ENCODE measurements around the gene GLRX5.
"Not testable (repeated sequence)": the region's sequence is repeated elsewhere in the genome, so short reads cannot be mapped to it uniquely, and the experiment has no call there.

GLRX5 gene

GRCh38 chr14:95562892-95563685, 28.2 kb downstream of the GLRX5 start:
- DNase-seq = peak; percentile 41

- peak; percentile 26 for DNase-seq
Measured at GRCh38 chr14:95564060-95564459, 29.2 kb downstream of the GLRX5 start.

GRCh38 chr14:95569440-95569839, 34.6 kb downstream of the GLRX5 start:
- DNase-seq = no peak

- DNase-seq = no peak
Measured at GRCh38 chr14:95573313-95573712, 38.5 kb downstream of the GLRX5 start.

- no peak for DNase-seq
Measured at GRCh38 chr14:95575840-95576473, 41.1 kb downstream of the GLRX5 start.

GRCh38 chr14:95577067-95577800, 42.4 kb downstream of the GLRX5 start:
- no peak for DNase-seq

GRCh38 chr14:95577870-95578269, 43.0 kb downstream of the GLRX5 start:
- no peak for DNase-seq

- not testable (repeated sequence) for DNase-seq
Measured at GRCh38 chr14:95583836-95584617, 49.2 kb downstream of the GLRX5 start.

GRCh38 chr14:95585953-95586620, 51.2 kb downstream of the GLRX5 start:
- no peak for DNase-seq

GRCh38 chr14:95591182-95591581, 56.3 kb downstream of the GLRX5 start:
- DNase-seq = not testable (repeated sequence)
